Liver (tissue), 3 donors: Measurements from ENCODE around the gene RELN.

Source experiments
- CTCF ChIP-seq: fragments of 150-350 bp; IDR thresholded peaks from 2 replicates; pipeline ENCODE4 v1.5.1; 2017; ENCODE audit warnings: improper control_type of control experiment, low read depth, low read length; ENCODE audit not compliant: missing input control
- EGR1 ChIP-seq, 2 donors: IDR thresholded peaks; 2 replicates each; pipeline ENCODE4 v1.6.1; 2016 to 2018; ENCODE audit warnings: antibody characterized with exemption in 2 of 2, low read depth in 2 of 2
- FOXA2 ChIP-seq: IDR thresholded peaks from 2 replicates; pipeline ENCODE4 v1.6.1; 2016; ENCODE audit warnings: antibody characterized with exemption
- GABPA ChIP-seq, 2 donors: IDR thresholded peaks in 1 of 2; conservative IDR thresholded peaks in 1 of 2; 2 replicates each; pipeline ENCODE4 v1.6.1; 2016; ENCODE audit warnings: antibody characterized with exemption in 2 of 2, mild to moderate bottlenecking in 1 of 2, moderate library complexity in 1 of 2
- HNF4A ChIP-seq, 2 donors: conservative IDR thresholded peaks; 2 replicates each; pipeline ENCODE4 v1.6.1; 2016; ENCODE audit warnings: antibody characterized with exemption in 2 of 2, mild to moderate bottlenecking in 2 of 2
- REST ChIP-seq: IDR thresholded peaks from 2 replicates; pipeline ENCODE4 v1.6.1; 2016; ENCODE audit warnings: antibody characterized with exemption, mild to moderate bottlenecking
- SP1 ChIP-seq: IDR thresholded peaks from 2 replicates; pipeline ENCODE4 v1.6.1; 2018; ENCODE audit warnings: antibody characterized with exemption, mild to moderate bottlenecking
- YY1 ChIP-seq: IDR thresholded peaks from 2 replicates; pipeline ENCODE4 v1.6.1; 2016; ENCODE audit warnings: antibody characterized with exemption, mild to moderate bottlenecking
- ZBTB33 ChIP-seq: IDR thresholded peaks from 2 replicates; pipeline ENCODE4 v1.6.1; 2016; ENCODE audit warnings: antibody characterized with exemption
- donor health status: healthy.
- donor health status: healthy.

GRCh38 chr7:103474956-103475355, 514.5 kb downstream of the RELN start:
- TF ChIP-seq CTCF = no peak
- TF ChIP-seq FOXA2 = no peak
- TF ChIP-seq EGR1 (IDR thresholded peaks at IDR 0.05; ENCODE audit: low read depth in 2 of 2) = no peak
- no peak for TF ChIP-seq SP1
- no peak for TF ChIP-seq REST
- no peak for TF ChIP-seq GABPA (IDR thresholded peaks at IDR 0.05 in 1 of 2, conservative IDR thresholded peaks at IDR 0.05 in 1 of 2)
- TF ChIP-seq YY1 = no peak
- no peak for TF ChIP-seq ZBTB33
- TF ChIP-seq HNF4A (conservative IDR thresholded peaks at IDR 0.05) = no peak
